ENCODE measurements around the gene PAQR5.
"Not testable (repeated sequence)": the region's sequence is repeated elsewhere in the genome, so short reads cannot be mapped to it uniquely, and the experiment has no call there.

Gene PAQR5

DNA sequence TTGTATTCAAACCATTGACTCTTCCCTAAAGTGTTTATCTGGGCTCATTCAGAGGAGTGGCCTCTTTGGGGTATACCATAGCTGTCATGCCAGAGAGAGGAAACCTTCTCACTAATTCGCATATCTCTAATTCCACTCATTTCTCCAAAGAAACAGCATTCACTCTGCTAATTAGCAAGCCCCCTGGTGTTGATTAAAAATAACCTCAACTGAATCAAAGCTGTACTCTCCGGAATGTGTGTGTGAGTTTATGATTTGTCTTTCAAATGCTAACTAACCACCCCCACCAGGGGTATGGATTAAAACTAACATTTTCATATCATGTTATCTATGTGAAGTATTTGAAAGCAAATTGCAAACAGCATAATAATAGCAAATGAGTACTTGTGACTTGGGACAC is 45.5 kb downstream of the PAQR5 start:
- DNase-seq (ENCODE audit: insufficient read length, low spot score) (no peak), FAIRE-seq (no peak)

DNA sequence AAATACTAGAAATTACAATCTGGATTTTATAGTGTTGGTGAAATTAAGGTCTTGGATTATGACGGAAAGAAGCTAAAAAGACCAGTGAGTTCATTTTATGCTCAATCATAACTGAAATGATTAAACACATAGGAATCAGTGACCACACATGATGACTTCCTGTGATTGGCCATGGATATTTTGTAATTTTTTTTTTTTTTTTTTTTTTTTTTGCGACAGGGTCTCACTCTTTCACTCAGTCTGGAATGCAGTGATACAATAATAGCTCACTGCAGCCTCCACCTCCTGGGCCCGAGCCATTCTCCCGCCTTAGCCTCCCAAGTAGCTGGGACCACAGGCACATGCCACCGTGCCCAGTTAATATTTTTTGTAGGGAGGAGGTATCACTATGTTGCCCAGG is 47.4 kb downstream of the PAQR5 start:
- no peak for FAIRE-seq
- DNase-seq (ENCODE audit: insufficient read length, low spot score) = no peak

DNA sequence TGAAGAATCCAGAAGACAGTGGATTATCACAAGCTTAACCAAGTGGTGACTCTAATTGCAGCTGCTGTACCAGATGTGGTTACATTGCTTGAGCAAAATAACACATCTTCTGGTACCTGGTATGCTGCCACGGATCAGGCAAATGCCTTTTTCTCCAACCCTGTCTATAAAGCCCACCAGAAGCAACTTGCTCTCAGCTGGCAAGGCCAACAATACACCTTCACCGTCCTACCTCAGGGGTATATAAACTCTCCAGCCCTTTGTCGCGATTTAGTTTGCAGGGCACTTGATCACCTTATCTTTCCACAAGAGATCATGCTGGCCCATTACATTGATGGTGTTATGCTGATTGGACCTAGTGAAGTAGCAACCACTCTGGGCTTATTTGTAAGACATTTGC is 52.6 kb downstream of the PAQR5 start:
- DNase-seq (ENCODE audit: insufficient read length, low spot score) (no peak), FAIRE-seq (no peak)

DNA sequence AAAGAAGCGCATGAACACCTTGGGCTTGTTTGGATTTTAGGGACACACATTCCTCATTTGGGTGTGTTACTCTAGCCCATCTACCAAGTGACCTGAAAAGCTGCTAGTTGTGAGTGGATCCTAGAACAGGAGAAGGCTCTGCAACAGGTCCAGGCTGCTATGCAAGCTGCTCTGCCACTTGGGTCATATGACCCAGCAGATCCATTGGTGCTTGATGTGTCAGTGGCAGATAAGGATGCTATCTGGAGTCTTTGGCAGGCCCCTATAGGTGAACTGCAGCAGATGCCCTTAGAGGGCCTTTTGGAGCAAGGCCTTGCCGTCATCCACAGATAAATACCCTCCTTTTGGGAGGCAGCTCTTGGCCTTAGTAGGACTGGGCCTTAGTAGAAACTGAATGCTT is 53.2 kb downstream of the PAQR5 start:
- DNase-seq (ENCODE audit: insufficient read length, low spot score) (no peak), FAIRE-seq (no peak)

DNA sequence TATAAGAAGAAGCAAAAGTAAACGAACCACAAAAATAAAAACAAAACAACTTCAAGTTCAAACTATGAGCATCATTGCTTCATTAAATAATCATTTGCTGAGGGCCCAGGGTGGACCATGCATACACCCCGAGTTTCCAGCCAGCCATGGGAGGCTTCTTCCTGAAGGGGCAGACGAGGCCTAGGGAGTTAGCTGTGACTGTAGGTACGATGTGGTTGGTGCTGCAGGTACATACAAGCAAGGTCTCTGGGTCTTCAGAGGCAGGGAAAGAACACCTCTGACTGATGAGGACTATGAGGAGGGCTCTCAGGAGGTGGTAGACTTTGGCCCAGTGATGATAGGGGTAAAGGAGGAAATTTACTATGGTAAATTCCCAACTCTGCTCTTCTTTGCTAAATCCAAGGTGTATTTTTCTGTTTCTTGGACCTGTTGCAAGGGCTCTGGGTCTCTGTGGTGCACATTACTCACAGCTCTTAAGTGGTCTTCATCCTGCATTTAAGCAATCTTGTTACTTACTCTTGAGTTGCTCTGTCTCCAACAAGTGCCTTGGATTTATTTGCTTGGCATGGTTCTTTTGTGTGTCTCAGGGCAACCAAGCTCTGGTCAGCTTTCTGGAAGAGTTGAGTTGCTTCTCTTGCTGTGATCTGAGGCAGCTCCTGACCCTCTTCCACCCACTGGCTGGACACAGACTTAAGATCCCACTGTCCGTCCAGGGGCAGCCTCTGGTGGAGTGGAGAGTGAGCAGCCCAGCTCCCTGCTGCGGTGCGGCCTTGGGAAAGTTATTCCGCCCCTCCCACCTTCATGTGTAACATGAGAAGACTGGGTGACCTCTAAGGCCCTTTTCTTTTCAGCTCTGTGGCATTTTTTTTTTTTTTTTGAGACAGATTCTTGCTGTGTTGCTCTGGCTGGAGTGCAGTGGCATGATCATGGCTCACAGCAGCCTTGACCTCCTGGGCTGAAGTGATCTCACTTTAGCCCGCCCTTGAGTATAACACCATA is 59.4 kb downstream of the PAQR5 start:
- DNase-seq (ENCODE audit: insufficient read length, low spot score) (no peak), FAIRE-seq (no peak)

DNA sequence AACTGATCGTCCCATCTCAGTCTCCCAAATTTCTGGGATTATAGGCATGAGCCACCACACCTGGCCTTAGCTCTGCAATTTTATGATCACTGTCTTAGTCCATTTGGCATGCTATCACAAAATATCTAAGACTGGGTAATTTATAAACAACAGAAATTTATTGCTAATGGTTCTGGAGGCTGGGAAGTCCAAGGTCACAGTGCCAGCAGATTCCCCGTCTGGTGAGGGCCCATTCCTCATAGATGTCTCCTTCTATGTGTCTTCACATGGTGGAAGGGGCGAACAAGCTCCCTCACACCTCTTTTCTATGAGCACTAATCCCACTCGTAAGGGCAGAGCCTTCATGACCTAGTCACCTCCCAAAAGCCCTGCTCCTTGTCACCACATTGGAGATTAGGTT is 60.1 kb downstream of the PAQR5 start:
- no peak for DNase-seq (ENCODE audit: insufficient read length, low spot score)
- FAIRE-seq = no peak

DNA sequence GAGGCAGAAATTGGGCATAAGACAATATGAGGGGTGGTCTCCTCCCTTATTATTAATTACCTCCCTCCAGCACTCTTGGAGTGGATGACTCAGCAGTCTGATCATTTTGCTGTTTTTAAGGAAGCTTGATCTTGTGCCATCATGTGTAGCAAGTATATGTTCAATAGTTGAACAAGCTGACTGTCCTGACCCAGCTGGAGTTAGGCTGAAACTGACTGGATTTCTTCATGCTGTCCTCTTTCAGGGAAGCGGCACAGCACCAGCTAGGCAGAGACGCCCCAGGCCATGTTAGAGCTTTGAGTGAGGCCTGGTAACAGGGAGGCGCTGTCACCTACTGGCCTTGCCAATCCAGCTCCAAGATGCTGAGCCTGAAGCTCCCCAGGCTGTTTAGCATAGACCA is 61.0 kb downstream of the PAQR5 start:
- FAIRE-seq (no peak), DNase-seq (ENCODE audit: insufficient read length, low spot score) (no peak)

DNA sequence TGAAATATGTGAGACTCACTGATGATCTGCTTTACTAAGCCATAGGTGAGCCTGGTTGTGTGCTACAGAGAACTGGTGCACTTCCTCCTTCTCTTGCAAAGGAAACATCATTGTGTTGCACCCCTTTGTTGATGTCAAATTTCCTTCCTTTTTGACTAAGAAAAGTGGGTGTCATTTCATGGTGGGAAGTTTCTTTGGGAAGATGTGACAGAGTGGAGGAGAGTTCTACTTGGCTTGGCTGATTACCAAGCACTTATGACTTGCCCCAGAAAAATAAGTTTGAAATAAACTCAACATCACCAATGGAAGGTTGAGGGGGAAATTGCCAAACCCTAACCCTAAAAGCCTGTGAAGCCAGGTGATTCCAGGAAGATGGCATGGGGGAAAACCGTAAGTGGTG is 61.9 kb downstream of the PAQR5 start:
- DNase-seq (ENCODE audit: insufficient read length, low spot score) (no peak), FAIRE-seq (no peak)

DNA sequence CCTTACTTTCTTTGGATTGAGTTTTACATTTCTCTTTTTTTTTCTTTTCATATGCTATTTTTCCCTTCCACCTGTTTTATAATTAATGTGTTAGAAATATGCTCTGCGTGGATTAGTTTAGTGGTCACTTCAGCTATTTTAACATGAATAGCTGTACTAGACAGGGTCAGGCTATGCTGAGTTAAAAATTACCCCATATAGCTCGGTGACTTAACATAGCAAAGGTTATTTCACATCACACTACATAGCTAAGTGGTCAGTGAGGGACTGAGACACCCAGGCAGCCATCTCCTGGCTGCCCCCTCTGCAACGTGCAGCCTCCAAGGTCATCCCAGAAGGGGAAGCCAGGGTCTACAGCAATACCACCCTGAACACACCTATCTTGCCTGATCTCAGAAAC is 68.5 kb downstream of the PAQR5 start:
- no peak for DNase-seq (ENCODE audit: insufficient read length, low spot score)
- FAIRE-seq = no peak

DNA sequence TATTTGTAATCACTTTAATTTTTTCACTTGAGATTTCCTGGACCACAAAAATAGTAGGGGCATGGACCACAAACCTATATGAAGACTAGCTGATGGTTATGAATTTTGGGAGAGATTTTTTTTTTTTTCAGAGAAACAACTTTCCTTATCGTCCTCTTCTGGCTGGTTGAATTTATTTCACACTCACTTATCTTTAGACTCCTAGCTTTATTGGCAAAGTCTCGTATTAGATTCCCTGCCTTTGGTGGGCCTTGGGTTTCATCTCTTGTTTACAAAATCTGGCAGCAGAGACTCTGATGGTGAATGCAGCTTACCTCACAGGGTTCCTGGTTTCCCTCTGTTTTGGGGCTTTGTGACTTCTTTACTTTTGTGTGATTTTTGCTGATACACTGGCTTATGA is 70.9 kb downstream of the PAQR5 start:
- DNase-seq (ENCODE audit: insufficient read length, low spot score) (no peak), FAIRE-seq (no peak)

DNA sequence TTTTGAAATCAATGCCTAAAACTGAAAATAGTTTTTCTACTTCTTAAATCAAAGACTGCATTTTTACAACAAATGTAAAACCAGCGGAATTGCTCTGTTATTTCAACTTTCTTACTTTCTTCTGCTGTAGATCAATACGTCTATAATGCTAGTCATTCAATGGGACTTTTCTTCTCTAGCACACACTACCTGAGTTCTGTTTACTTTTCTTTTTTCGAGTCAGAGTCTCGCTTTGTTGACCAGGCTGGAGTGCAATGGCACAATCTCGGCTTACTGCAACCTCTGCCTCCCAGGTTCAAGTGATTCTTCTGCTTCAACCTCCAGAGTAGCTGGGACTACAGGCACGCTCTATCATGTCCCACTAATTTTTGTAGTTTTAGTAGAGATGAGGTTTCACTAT is 74.7 kb downstream of the PAQR5 start:
- DNase-seq (ENCODE audit: insufficient read length, low spot score) = no peak
- FAIRE-seq = no peak

DNA sequence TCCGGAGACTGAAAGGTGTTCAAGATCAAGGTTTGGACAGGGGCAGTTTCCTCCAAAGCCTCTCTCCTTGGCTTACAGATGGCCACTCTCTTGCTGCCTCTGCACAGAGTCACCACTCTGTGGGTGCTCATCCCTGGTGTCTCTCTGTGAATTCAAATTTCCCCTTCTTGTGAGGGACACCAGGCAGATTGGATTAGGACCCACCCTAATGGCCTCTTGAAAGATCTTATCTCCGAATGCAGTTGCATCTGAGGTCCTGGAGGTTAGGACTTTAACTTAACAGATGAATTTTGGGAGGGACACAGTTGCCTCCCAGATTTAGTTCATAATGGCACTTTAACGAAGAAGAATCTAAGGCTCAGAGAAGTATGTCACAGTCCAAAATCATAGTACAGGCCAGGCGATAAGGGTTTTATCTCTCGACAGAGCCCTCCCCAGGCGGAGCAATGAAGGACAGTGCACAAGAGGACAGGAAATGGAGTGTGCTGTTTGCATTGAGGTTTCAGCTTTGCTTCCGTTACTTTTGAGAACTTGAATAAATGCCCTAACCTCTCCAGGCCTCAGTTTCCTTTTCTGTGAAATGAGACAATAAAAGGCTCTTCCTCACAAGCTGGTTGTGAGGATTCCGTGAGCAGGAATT is 76.6 kb downstream of the PAQR5 start:
- no peak for DNase-seq (ENCODE audit: insufficient read length, low spot score)
- FAIRE-seq = no peak

DNA sequence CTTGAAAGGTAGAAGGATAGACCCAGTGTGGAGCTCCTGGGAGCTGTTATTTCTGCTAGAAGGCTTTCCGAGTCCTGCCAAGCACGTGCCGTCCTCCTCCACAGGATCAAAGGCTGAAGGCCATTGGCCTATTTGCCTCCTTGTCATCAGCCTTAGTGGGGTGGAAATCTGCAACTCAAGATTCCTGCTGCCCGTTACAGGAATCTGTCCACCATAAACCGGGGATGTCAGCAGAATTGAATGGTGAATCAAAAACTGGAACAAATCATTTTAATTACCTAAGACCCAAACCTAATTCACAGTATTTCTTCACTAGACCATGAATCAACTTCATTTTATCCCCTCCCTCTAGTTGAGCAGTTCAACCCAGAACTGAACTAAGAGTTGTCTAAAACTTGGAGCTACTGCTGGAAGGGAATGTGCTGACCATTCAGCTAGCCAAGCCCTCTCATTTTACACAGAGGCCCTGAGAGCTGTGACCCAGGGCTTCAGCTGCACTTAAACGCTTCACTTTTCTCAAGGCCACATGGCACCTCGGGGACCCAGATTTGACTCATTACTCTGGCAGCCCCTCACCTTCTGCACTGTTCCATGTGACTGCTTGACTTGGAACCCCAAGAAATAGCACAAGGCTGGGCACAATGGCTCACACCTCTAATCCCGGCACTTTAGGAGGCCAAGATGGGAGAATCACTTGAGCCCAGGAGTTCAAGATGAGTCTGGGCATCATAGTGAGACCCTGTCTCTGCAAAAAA is 78.7 kb downstream of the PAQR5 start:
- DNase-seq (ENCODE audit: insufficient read length, low spot score) (no peak), FAIRE-seq (no peak)

DNA sequence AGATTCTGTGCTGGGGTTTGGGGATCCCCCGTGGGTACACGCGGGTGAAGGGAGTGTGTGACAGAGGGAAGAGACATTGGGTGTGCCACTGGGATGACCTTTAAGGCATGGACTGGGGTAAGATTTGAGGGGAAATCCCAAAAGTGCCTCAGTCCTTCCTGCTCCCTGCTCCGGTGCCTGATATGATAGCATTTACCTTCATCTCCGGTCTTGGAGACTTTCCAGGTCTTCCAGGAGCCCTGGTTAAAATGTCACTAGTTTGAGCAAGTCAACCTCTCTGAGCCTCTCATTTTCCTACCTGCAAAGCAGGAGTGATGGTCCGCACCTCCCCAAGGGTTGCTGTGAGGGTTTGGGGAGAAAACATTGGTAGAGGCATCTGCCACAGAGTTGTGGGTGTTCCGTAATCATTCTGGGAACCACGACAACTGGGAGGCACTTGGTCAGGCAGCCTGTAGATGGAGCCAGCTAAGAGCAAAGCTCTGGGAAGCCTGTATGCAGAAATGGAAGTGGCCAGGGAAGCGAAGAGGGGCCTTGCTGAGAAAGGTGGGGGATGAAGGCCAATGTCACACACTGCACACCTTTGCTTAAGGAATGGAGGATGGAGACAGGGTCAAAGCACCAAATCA is 81.5 kb downstream of the PAQR5 start:
- FAIRE-seq = no peak
- no peak for DNase-seq (ENCODE audit: insufficient read length, low spot score)

DNA sequence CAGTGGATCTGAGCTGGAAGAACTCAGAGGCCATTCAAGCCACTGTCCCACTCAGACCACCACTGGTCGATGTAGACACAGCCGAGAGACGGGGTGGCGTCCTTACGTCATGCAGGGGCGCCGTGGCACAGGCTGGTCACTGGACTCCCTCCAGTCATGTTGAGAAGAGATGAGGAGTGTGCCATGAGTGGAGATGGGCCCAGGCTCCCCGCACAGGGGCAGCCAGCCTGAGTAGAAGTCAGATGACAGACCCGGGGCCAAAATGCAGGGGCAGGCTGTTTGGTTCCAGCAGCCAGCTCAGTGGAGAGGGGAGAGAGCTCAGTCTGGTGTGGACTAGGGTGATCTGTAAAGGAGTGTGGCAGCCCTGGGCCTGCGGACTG is 82.0 kb downstream of the PAQR5 start:
- DNase-seq (ENCODE audit: insufficient read length, low spot score) (no peak), FAIRE-seq (no peak)

DNA sequence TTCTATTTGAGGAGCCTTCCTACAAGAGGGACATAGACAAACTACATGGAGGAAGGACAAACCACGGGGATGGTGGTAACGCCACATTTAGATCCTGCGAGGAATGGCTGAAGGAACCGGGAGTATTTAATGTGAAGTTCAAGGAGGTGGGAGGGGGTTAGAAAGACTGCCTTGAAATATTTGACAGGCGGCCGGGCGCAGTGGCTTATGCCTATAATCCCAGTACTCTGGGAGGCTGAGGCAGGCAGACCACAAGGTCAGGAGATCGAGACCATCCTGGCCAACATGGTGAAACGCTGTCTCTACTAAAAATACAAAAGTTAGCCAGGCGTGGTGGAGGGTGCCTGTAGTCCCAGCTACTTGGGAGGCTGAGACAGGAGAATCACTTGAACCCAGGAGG is 83.5 kb downstream of the PAQR5 start:
- DNase-seq (ENCODE audit: insufficient read length, low spot score); FAIRE-seq: not testable (repeated sequence)

DNA sequence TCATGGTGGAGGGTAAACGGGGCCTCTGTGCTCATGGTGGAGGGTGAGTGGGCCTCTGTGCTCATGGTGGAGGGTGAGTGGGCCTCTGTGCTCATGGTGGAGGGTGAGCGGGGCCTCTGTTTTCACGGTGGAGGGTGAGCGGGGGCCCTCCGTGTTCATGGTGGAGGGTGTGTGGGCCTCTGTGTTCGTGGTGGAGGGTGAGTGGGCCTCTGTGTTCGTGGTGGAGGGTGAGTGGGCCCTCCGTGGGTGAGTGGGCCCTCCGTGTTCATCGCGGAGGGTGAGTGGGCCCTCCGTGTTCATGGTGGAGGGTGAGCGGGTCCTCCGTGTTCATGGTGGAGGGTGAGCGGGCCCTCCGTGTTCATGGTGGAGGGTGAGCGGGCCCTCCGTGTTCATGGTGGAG is 85.4 kb downstream of the PAQR5 start:
- not testable (repeated sequence) for DNase-seq (ENCODE audit: insufficient read length, low spot score); FAIRE-seq

DNA sequence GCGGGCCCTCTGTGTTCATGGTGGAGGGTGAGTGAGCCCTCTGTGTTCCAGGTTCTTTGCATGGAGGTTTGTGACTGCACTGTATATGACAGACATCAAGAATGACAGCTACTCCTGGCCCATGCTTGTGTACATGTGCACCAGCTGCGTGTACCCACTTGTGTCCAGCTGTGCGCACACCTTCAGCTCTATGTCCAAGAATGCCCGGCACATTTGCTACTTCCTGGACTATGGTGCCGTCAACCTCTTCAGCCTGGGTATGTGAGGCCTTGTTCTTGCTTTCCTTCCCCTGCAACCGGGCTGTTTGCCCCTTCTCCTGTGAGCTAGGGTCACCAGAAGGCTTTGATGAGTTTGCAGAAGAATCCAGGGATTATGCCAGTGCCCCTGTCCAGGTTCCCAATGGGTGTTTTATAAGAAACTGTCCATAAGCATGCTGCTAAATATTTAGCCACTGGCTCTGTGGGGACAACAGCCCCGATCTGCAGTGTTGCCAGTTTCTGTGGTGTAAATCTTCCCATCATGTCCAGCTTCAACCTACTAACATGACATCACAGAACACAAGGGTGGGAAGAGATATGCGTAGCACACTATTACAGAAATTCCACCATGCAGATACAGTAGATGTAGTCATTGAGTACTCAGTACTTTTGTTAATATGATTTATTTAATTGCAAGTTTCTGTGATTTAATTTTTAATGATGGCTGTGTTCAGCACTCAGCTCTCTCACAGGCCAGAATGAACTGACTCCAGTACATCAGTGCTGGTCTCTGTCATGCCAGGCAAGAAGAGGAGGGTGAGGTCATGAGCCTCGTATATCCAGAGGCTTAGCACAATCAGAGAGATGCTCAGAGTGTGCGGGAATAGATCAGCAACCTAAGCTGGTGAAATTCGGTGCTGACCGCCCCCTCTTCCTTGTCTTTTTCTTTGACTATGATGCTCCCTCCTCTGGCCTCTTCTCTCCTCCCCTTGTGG is 86.2 kb downstream of the PAQR5 start:
- DNase-seq (ENCODE audit: insufficient read length, low spot score) (no peak), FAIRE-seq (no peak)

DNA sequence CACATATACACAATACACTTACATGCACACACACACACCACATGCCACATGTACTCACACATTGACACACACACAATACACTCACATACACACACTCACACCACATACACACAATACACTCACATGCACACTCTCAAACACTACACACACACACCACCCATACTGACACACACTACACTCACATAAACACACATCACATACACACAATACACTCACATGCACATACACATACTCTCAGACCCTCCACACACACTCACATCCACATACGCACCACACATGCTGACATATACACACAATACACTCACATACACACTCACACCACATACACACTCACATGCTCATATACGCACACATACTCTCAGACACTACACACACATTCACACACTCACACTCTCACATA is 87.1 kb downstream of the PAQR5 start:
- FAIRE-seq (no peak), DNase-seq (ENCODE audit: insufficient read length, low spot score) (no peak)

DNA sequence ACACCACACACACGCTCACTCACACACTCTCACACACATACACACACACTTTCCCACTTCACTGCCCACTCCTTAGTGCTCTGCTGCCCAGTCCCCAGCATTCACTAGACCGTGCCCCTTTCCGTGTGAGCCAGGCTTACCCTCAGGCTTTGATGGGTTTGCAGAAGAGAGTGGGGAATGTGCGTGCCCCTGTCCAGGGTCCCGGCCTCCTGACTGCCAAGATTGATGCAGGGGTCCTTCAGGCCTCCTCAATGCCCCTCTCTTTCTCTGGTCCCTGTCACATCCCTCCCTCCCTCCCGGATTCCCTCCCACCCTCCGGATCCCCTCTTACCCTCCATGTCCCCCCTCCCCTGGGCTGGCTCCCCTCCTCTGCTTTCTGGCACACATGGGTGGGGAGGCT is 87.6 kb downstream of the PAQR5 start:
- FAIRE-seq (no peak), DNase-seq (ENCODE audit: insufficient read length, low spot score) (no peak)
